ENCODE measurements around the gene CAMK1D. TPM values are rescaled to one million over a fixed set of nuclear protein-coding genes. Genes with fewer than 3 reads are reported as not detected.

The CAMK1D gene
- total RNA-seq, 4 donors from 2014 or later: 8.8 to 17.8 (median 13.9) TPM

GRCh38 chr10:12875100-12875499 is 525.8 kb downstream of the CAMK1D start:
- TF ChIP-seq CTCF (IDR thresholded peaks at IDR 0.05; ENCODE audit: low read depth): no peak

- TF ChIP-seq CTCF (IDR thresholded peaks at IDR 0.05; ENCODE audit: low read depth): no peak
Measured at GRCh38 chr10:12876266-12876665, 526.9 kb downstream of the CAMK1D start.

GRCh38 chr10:12877150-12877549 is 527.8 kb downstream of the CAMK1D start:
- TF ChIP-seq CTCF (IDR thresholded peaks at IDR 0.05; ENCODE audit: low read depth): no peak

GRCh38 chr10:12880423-12880822 is 531.1 kb downstream of the CAMK1D start:
- TF ChIP-seq CTCF (IDR thresholded peaks at IDR 0.05; ENCODE audit: low read depth): no peak

- TF ChIP-seq CTCF (IDR thresholded peaks at IDR 0.05; ENCODE audit: low read depth): no peak
Measured at GRCh38 chr10:12884851-12885250, 535.5 kb downstream of the CAMK1D start.

Small RNAs within 50 kb of the gene (small RNA-seq; reads per million reads assigned to genes)
- gene MIR4480 (not detected), gene MIR548Q (not detected), gene RF00279 (not detected), gene RN7SL198P (not detected), gene RNU6ATAC39P (not detected)

Other genes starting within 250 kb of the CAMK1D start
- gene SEC61A2, start 219.9 kb upstream of the CAMK1D start, total RNA-seq: 1 to 10 TPM; 3.4 to 6.3 (median 3.9) TPM
- gene NUDT5, start 153.7 kb upstream of the CAMK1D start, total RNA-seq: 10 to 100 TPM; 28.9 to 43.5 (median 42.8) TPM
- 10 to 100 TPM; 44.9 to 67.3 (median 53.6) TPM for gene CDC123, start 153.4 kb upstream of the CAMK1D start, total RNA-seq